CD4-positive, alpha-beta T cell (primary cell): ENCODE results near the gene CDHR3. TPM values are rescaled to one million over a fixed set of nuclear protein-coding genes. Genes with fewer than 3 reads are reported as not detected.

Source experiments
- ATAC-seq: fragments of 200-7000 bp; cut with Tn5 transposase; one replicate; pipeline ENCODE4 v1.10.0; 2022; ENCODE audit warnings: mild to moderate bottlenecking; ENCODE audit not compliant: poor library complexity
- CTCF ChIA-PET: fragments of 350-600 bp; sonication (Branson Sonifier 250); formaldehyde crosslinking; loops from one replicate; lab custom pipeline; 2021; ENCODE audit warnings: antibody characterized with exemption, inconsistent platforms; lab: Charles Lee
- POLR2A ChIA-PET: fragments of 350-600 bp; sonication (Branson Sonifier 250); formaldehyde crosslinking; loops from one replicate; lab custom pipeline; 2021; ENCODE audit warnings: antibody characterized with exemption, inconsistent platforms; lab: Charles Lee
- DNase-seq, 14 experiments: peaks; one replicate each; pipeline ENCODE4 v3.0.0-alpha.2; 2013 to 2020; ENCODE audit warnings: mixed read lengths in 2 of 14
- H3K27ac ChIP-seq, 2 donors: one replicate each; pipeline versions ENCODE4 v1.5.1 to v1.7.0; 2013; ENCODE audit warnings: low read length in 2 of 2, low read depth in 1 of 2, mild to moderate bottlenecking in 1 of 2
- H3K27me3 ChIP-seq, 2 experiments: 1 replicate in 1 of 2; 2 replicates in 1 of 2; pipeline versions ENCODE4 v1.6.1 to v1.7.0; 2013; ENCODE audit warnings: low read length in 2 of 2, control low read depth in 1 of 2, mild to moderate bottlenecking in 1 of 2, moderate library complexity in 1 of 2; ENCODE audit not compliant: insufficient read depth in 2 of 2, control insufficient read depth in 1 of 2
- H3K36me3 ChIP-seq: one replicate; pipeline ENCODE4 v1.6.1; 2013; ENCODE audit warnings: low read length, control low read depth; ENCODE audit not compliant: insufficient read depth
- H3K4me1 ChIP-seq: one replicate; pipeline ENCODE4 v1.6.1; 2013; ENCODE audit warnings: low read length, control low read depth; ENCODE audit not compliant: insufficient read depth
- H3K4me3 ChIP-seq: one replicate; pipeline ENCODE4 v1.5.1; 2013; ENCODE audit warnings: mild to moderate bottlenecking, low read length, moderate library complexity
- H3K9me3 ChIP-seq, 2 experiments: 1 replicate in 1 of 2; 2 replicates in 1 of 2; pipeline versions ENCODE4 v1.6.1 to v1.7.0; 2013; ENCODE audit warnings: low read length in 2 of 2, mild to moderate bottlenecking in 2 of 2, control low read depth in 1 of 2, moderate library complexity in 1 of 2; ENCODE audit not compliant: control insufficient read depth in 1 of 2, insufficient read depth in 1 of 2
- H3K27ac Mint-ChIP-seq: one replicate; pipeline ENCODE4 v1.8.0; 2020; ENCODE audit warnings: mixed read lengths
- H3K27me3 Mint-ChIP-seq: one replicate; pipeline ENCODE4 v1.8.0; 2021; ENCODE audit warnings: mixed read lengths
- H3K36me3 Mint-ChIP-seq: one replicate; pipeline ENCODE4 v1.8.0; 2021; ENCODE audit warnings: low read depth, mixed read lengths
- H3K4me1 Mint-ChIP-seq: one replicate; pipeline ENCODE4 v1.8.0; 2021; ENCODE audit warnings: low read depth, mixed read lengths
- H3K4me3 Mint-ChIP-seq: one replicate; pipeline ENCODE4 v1.8.0; 2020; ENCODE audit warnings: mild to moderate bottlenecking, mixed read lengths
- H3K9me3 Mint-ChIP-seq: one replicate; pipeline ENCODE4 v1.8.0; 2020; ENCODE audit warnings: mixed read lengths
- CTCF ChIP-seq: fragments of 200-600 bp; IDR thresholded peaks from one replicate; pipeline ENCODE4 v1.8.0; 2022; ENCODE audit warnings: antibody characterized with exemption, mild to moderate bottlenecking
- intact Hi-C, 2 experiments: fragments of 100-400 bp; cut with DNase I in 1 of 2; cut with micrococcal nuclease in 1 of 2; formaldehyde crosslinking; loops; one replicate each; pipeline versions ENCODE4 v1.15.1 to v1.9.0; 2023 to 2025; cut with DNase I, micrococcal nuclease
- total RNA-seq, 174 experiments: library from RNA in 2 of 174; stranded (reverse) in 2 of 174; gene quantifications; one replicate each; pipeline ENCODE4 v1.2.3 and lab custom pipeline; 2021 to 2026

Gene CDHR3
- total RNA-seq, 2 experiments from 2014 or later, result 10.3 to 12.2 TPM

- DNase-seq (no peak), ATAC-seq (no peak)
- Histone ChIP-seq H3K27me3 (no peaks in the 10 kb centered on the region), H3K36me3 (no peaks in the 10 kb centered on the region), H3K27ac (no peak overlapping the region), H3K4me3 (no peak overlapping the region), H3K4me1 (peaks cover 13% of the 10 kb centered on the region), H3K9me3 (no peaks in the 10 kb centered on the region)
- ChIA-PET CTCF (interaction anchor here (1.0 to 2.2 kb wide), 2 partner anchors 13 to 124 kb away, joined by 4 to 7 read pairs; no protein-coding TSS in a partner anchor), POLR2A (interaction anchor here (0.6 to 1.6 kb wide), 3 partner anchors 8 to 95 kb away, joined by 3 to 11 read pairs (median 3); partner anchors contain the start of gene SYPL1)
- Mint-ChIP-seq H3K27me3 (no peaks in the 10 kb centered on the region), H3K9me3 (no peaks in the 10 kb centered on the region), H3K4me1 (peaks cover 52% of the 10 kb centered on the region), H3K4me3 (no peak overlapping the region), H3K36me3 (no peaks in the 10 kb centered on the region), H3K27ac (no peak overlapping the region)
- TF ChIP-seq CTCF, result no peak
- intact Hi-C loops, result loop anchor here in 1 of 2 experiments (10.0 kb wide), 1 partner anchor 495 kb away; the partner anchor contains the start of gene RINT1
Observed at GRCh38 chr7:106029941-106030340, 66.9 kb downstream of the CDHR3 start.

GRCh38 chr7:106031300-106032035, 68.4 kb downstream of the CDHR3 start:
- H3K36me3 Mint-ChIP-seq, result no peaks in the 10 kb centered on the region
- intact Hi-C loops, result loop anchor here in 1 of 2 experiments (10.0 kb wide), 1 partner anchor 497 kb away; the partner anchor contains the start of gene RINT1
- Histone ChIP-seq H3K4me1 (peaks cover 8% of the 10 kb centered on the region), H3K4me3 (no peak overlapping the region), H3K9me3 (no peaks in the 10 kb centered on the region), H3K36me3 (no peaks in the 10 kb centered on the region), H3K27me3 (no peaks in the 10 kb centered on the region), H3K27ac (no peak overlapping the region)
- H3K4me1 Mint-ChIP-seq, result peaks cover 39% of the 10 kb centered on the region
- H3K27ac Mint-ChIP-seq, result peak overlapping the region; percentile 28
- H3K9me3 Mint-ChIP-seq, result no peaks in the 10 kb centered on the region
- TF ChIP-seq CTCF, result no peak
- no peak overlapping the region for H3K4me3 Mint-ChIP-seq
- ChIA-PET CTCF (no interaction called here), POLR2A (interaction anchor here (0.6 to 1.6 kb wide), 7 partner anchors 9 to 722 kb away, joined by 3 to 11 read pairs (median 4); no protein-coding TSS in a partner anchor)
- peak in 5 of 14 experiments; percentile 11 to 60 (median 24) for DNase-seq
- peak; percentile 67 for ATAC-seq
- no peaks in the 10 kb centered on the region for H3K27me3 Mint-ChIP-seq

GRCh38 chr7:106032295-106032694, 69.2 kb downstream of the CDHR3 start:
- intact Hi-C loops, result loop anchor here in 1 of 2 experiments (10.0 kb wide), 1 partner anchor 497 kb away; the partner anchor contains the start of gene RINT1
- ChIA-PET CTCF (interaction anchor here (1.4 kb wide), 1 partner anchor 23 kb away, joined by 4 read pairs; no protein-coding TSS in a partner anchor), POLR2A (interaction anchor here (0.6 kb wide), 1 partner anchor 10 kb away, joined by 4 read pairs; no protein-coding TSS in a partner anchor)
- peaks cover 8% of the 10 kb centered on the region for H3K4me1 ChIP-seq
- H3K9me3 ChIP-seq, result no peaks in the 10 kb centered on the region
- no peak for DNase-seq
- H3K36me3 Mint-ChIP-seq, result no peaks in the 10 kb centered on the region
- no peaks in the 10 kb centered on the region for H3K27me3 ChIP-seq
- TF ChIP-seq CTCF, result no peak
- no peaks in the 10 kb centered on the region for H3K36me3 ChIP-seq
- H3K4me3 ChIP-seq, result no peak overlapping the region
- H3K27me3 Mint-ChIP-seq, result no peaks in the 10 kb centered on the region
- H3K4me1 Mint-ChIP-seq, result peaks cover 36% of the 10 kb centered on the region
- no peak overlapping the region for H3K4me3 Mint-ChIP-seq
- H3K9me3 Mint-ChIP-seq, result no peaks in the 10 kb centered on the region
- no peak overlapping the region for H3K27ac Mint-ChIP-seq
- no peak overlapping the region for H3K27ac ChIP-seq
- ATAC-seq, result no peak
